ENCODE results near the gene CYP26C1. TPM values are rescaled to one million over a fixed set of nuclear protein-coding genes. Genes with fewer than 3 reads are reported as not detected.

Gene CYP26C1
- polyA plus RNA-seq, 1 donor from 2014 or later: not detected

DNA sequence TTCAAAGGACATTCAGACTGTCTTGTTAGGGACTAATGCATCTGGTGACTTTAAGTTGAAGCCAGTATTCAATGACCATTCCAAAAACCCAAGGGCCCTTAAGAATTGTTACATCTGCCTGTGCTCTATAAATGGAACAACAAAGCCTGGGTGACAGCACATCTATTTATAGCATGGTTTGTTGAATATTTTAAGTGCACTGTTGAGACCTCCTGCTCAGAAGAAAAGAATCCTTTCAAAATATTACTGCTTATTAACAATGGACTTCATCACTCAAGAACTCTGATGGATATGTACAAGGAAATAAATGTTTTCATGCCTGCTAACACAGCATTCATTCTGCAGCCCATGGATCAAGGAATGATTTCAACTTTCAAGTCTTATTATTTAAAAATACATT is 33.1 kb upstream of the CYP26C1 start:
- H3K79me2 ChIP-seq (replicated peaks; ENCODE audit: insufficient read depth, low read length): no peaks in the 10 kb centered on the region
- no peak overlapping the region for H3K27ac ChIP-seq (ENCODE audit: low read length)
- H3K9me3 ChIP-seq (ENCODE audit: low read length): no peaks in the 10 kb centered on the region
- no peaks in the 10 kb centered on the region for H3K27me3 ChIP-seq (ENCODE audit: insufficient read depth, low read depth, low read length)
- H4K20me1 ChIP-seq (ENCODE audit: insufficient read depth): no peaks in the 10 kb centered on the region
- H3F3A ChIP-seq (ENCODE audit: insufficient read depth, low read length, poor library complexity, severe bottlenecking): no peaks in the 10 kb centered on the region
- H3K9me2 ChIP-seq (ENCODE audit: insufficient read depth, low read length): no peaks in the 10 kb centered on the region
- no peaks in the 10 kb centered on the region for H3K36me3 ChIP-seq (ENCODE audit: insufficient read depth, low read length)
- TF ChIP-seq, protein P1, sequence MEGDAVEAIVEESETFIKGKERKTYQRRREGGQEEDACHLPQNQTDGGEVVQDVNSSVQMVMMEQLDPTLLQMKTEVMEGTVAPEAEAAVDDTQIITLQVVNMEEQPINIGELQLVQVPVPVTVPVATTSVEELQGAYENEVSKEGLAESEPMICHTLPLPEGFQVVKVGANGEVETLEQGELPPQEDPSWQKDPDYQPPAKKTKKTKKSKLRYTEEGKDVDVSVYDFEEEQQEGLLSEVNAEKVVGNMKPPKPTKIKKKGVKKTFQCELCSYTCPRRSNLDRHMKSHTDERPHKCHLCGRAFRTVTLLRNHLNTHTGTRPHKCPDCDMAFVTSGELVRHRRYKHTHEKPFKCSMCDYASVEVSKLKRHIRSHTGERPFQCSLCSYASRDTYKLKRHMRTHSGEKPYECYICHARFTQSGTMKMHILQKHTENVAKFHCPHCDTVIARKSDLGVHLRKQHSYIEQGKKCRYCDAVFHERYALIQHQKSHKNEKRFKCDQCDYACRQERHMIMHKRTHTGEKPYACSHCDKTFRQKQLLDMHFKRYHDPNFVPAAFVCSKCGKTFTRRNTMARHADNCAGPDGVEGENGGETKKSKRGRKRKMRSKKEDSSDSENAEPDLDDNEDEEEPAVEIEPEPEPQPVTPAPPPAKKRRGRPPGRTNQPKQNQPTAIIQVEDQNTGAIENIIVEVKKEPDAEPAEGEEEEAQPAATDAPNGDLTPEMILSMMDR (IDR thresholded peaks at IDR 0.05; ENCODE audit: poor library complexity, severe bottlenecking): no peak
- TF ChIP-seq EZH2 (IDR thresholded peaks at IDR 0.05; ENCODE audit: borderline replicate concordance, insufficient read depth, low read length, poor library complexity, severe bottlenecking) (no peak), TAF1 (IDR thresholded peaks at IDR 0.05; ENCODE audit: low read depth) (no peak), POLR2AphosphoS5 (IDR thresholded peaks at IDR 0.05) (no peak), MXI1 (conservative IDR thresholded peaks at IDR 0.05; ENCODE audit: poor library complexity, severe bottlenecking) (no peak), RAD21 (conservative IDR thresholded peaks at IDR 0.05) (no peak)
- H2AFZ ChIP-seq (ENCODE audit: low read depth, low read length): no peak overlapping the region
- no peak overlapping the region for H3K9ac ChIP-seq (ENCODE audit: low read length)
- no peak overlapping the region for H3K4me2 ChIP-seq (ENCODE audit: low read length)
- H3K4me3 ChIP-seq (ENCODE audit: low read length): no peak overlapping the region

DNA sequence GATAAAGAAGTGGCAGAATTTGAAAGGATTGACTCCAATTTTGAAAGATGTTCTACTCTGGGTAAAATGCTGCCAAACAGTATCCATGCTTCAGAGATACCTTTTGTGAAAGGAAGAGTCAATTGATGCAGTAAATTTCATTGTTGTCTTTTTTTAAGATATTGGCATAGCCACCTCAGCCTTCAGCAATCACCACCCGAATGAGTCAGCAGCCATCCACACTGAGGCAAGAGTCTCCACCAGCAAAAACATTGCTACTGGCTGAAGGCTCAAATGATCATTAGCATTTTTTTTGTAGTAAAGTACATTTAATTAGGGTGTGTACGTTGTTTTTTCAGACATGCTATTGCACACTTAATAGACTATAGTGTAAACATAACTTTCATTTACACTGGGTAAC is 31.7 kb upstream of the CYP26C1 start:
- H3K79me2 ChIP-seq (replicated peaks; ENCODE audit: insufficient read depth, low read length): no peaks in the 10 kb centered on the region
- no peaks in the 10 kb centered on the region for H3K9me2 ChIP-seq (ENCODE audit: insufficient read depth, low read length)
- H3K27me3 ChIP-seq (ENCODE audit: insufficient read depth, low read depth, low read length): no peaks in the 10 kb centered on the region
- no peaks in the 10 kb centered on the region for H4K20me1 ChIP-seq (ENCODE audit: insufficient read depth)
- H3K9ac ChIP-seq (ENCODE audit: low read length): no peak overlapping the region
- H3F3A ChIP-seq (ENCODE audit: insufficient read depth, low read length, poor library complexity, severe bottlenecking): no peaks in the 10 kb centered on the region
- H3K36me3 ChIP-seq (ENCODE audit: insufficient read depth, low read length): no peaks in the 10 kb centered on the region
- no peaks in the 10 kb centered on the region for H3K9me3 ChIP-seq (ENCODE audit: low read length)
- H2AFZ ChIP-seq (ENCODE audit: low read depth, low read length): no peak overlapping the region
- H3K4me2 ChIP-seq (ENCODE audit: low read length): no peak overlapping the region
- TF ChIP-seq EP300 (conservative IDR thresholded peaks at IDR 0.05; ENCODE audit: poor library complexity, severe bottlenecking) (no peak), SMC3 (conservative IDR thresholded peaks at IDR 0.05; ENCODE audit: poor library complexity) (no peak), EZH2 (IDR thresholded peaks at IDR 0.05; ENCODE audit: borderline replicate concordance, insufficient read depth, low read length, poor library complexity, severe bottlenecking) (no peak), MXI1 (conservative IDR thresholded peaks at IDR 0.05; ENCODE audit: poor library complexity, severe bottlenecking) (no peak), POLR2AphosphoS5 (IDR thresholded peaks at IDR 0.05) (no peak), RAD21 (conservative IDR thresholded peaks at IDR 0.05) (no peak), TAF1 (IDR thresholded peaks at IDR 0.05; ENCODE audit: low read depth) (no peak)
- TF ChIP-seq, protein P2, sequence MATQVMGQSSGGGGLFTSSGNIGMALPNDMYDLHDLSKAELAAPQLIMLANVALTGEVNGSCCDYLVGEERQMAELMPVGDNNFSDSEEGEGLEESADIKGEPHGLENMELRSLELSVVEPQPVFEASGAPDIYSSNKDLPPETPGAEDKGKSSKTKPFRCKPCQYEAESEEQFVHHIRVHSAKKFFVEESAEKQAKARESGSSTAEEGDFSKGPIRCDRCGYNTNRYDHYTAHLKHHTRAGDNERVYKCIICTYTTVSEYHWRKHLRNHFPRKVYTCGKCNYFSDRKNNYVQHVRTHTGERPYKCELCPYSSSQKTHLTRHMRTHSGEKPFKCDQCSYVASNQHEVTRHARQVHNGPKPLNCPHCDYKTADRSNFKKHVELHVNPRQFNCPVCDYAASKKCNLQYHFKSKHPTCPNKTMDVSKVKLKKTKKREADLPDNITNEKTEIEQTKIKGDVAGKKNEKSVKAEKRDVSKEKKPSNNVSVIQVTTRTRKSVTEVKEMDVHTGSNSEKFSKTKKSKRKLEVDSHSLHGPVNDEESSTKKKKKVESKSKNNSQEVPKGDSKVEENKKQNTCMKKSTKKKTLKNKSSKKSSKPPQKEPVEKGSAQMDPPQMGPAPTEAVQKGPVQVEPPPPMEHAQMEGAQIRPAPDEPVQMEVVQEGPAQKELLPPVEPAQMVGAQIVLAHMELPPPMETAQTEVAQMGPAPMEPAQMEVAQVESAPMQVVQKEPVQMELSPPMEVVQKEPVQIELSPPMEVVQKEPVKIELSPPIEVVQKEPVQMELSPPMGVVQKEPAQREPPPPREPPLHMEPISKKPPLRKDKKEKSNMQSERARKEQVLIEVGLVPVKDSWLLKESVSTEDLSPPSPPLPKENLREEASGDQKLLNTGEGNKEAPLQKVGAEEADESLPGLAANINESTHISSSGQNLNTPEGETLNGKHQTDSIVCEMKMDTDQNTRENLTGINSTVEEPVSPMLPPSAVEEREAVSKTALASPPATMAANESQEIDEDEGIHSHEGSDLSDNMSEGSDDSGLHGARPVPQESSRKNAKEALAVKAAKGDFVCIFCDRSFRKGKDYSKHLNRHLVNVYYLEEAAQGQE (IDR thresholded peaks at IDR 0.05; ENCODE audit: borderline replicate concordance): no peak
- TF ChIP-seq, protein P1 (IDR thresholded peaks at IDR 0.05; ENCODE audit: poor library complexity, severe bottlenecking): no peak
- no peak overlapping the region for H3K4me3 ChIP-seq (ENCODE audit: low read length)
- H3K27ac ChIP-seq (ENCODE audit: low read length): no peak overlapping the region

Measured in neural cell (in vitro differentiated cells).